HEK293 (cell line): ENCODE measurements around the gene ATRNL1.

Experiments
- CTCF ChIA-PET: fragments of 350-600 bp; formaldehyde crosslinking; extraction: SDS; loops from one replicate; lab custom pipeline; 2021; ENCODE audit warnings: antibody characterized with exemption; lab: Yijun Ruan, JAX
- POLR2A ChIA-PET: fragments of 300-600 bp; formaldehyde crosslinking; extraction: SDS; loops from one replicate; lab custom pipeline; 2020; ENCODE audit warnings: antibody characterized with exemption, inconsistent platforms; lab: Yijun Ruan, JAX
- H3K27ac ChIP-seq: fragments of 200-500 bp; sonication (Bioruptor generic); 2 replicates; pipeline ENCODE4 v1.5.1; 2014; ENCODE audit warnings: low read depth, low read length, control low read depth, inconsistent platforms; ENCODE audit errors: extremely low read depth
- H3K36me3 ChIP-seq, 2 experiments: fragments of 200-500 bp in 1 of 2; sonication (Bioruptor generic) in 1 of 2; 1 replicate in 1 of 2; 2 replicates in 1 of 2; pipeline ENCODE4 v1.5.1; 2014 to 2017; ENCODE audit warnings: inconsistent platforms in 2 of 2, low read length in 2 of 2; ENCODE audit not compliant: control insufficient read depth in 2 of 2, insufficient read depth in 1 of 2
- H3K4me1 ChIP-seq: fragments of 200-500 bp; sonication (Bioruptor generic); 2 replicates; pipeline ENCODE4 v1.5.1; 2014; ENCODE audit warnings: mild to moderate bottlenecking, low read length, inconsistent platforms; ENCODE audit not compliant: control insufficient read depth, insufficient read depth
- H3K4me3 ChIP-seq: 2 replicates; pipeline ENCODE4 v1.5.1; 2011; ENCODE audit warnings: low read depth, mild to moderate bottlenecking, control low read depth, low read length, moderate library complexity
- H3K9me3 ChIP-seq: fragments of 200-500 bp; sonication (Bioruptor generic); 2 replicates; pipeline ENCODE4 v1.5.1; 2014; ENCODE audit warnings: low read depth, low read length, inconsistent platforms; ENCODE audit not compliant: control insufficient read depth, insufficient read depth
- GLI4 ChIP-seq: fragments of 450-650 bp; formaldehyde crosslinking; IDR thresholded peaks from 2 replicates; pipeline ENCODE4 v1.5.1; 2016; ENCODE audit warnings: missing biosample characterization, missing genetic modification characterization
- ZBTB7A ChIP-seq: fragments of 450-650 bp; formaldehyde crosslinking; IDR thresholded peaks from 2 replicates; pipeline ENCODE4 v1.5.1; 2016; ENCODE audit warnings: low read depth, missing biosample characterization, missing genetic modification characterization
- ZBTB8A ChIP-seq: fragments of 450-650 bp; formaldehyde crosslinking; IDR thresholded peaks from 2 replicates; pipeline ENCODE4 v1.5.1; 2016; ENCODE audit warnings: missing biosample characterization, missing genetic modification characterization
- ZNF223 ChIP-seq: fragments of 450-650 bp; formaldehyde crosslinking; IDR thresholded peaks from 2 replicates; pipeline ENCODE4 v1.5.1; 2016; ENCODE audit warnings: missing biosample characterization, missing genetic modification characterization
- ZNF24 ChIP-seq: fragments of 450-650 bp; formaldehyde crosslinking; IDR thresholded peaks from 2 replicates; pipeline ENCODE4 v1.5.1; 2016; ENCODE audit warnings: missing biosample characterization, missing genetic modification characterization
- ZNF292 ChIP-seq: fragments of 450-650 bp; formaldehyde crosslinking; IDR thresholded peaks from 2 replicates; pipeline ENCODE4 v1.5.1; 2016; ENCODE audit warnings: low read depth, missing biosample characterization, missing genetic modification characterization, borderline replicate concordance
- ZNF391 ChIP-seq: fragments of 450-650 bp; formaldehyde crosslinking; IDR thresholded peaks from 2 replicates; pipeline ENCODE4 v1.5.1; 2016; ENCODE audit warnings: low read depth, missing biosample characterization, missing genetic modification characterization, borderline replicate concordance
- ZNF514 ChIP-seq: fragments of 450-650 bp; formaldehyde crosslinking; IDR thresholded peaks from 2 replicates; pipeline ENCODE4 v1.5.1; 2016; ENCODE audit warnings: missing biosample characterization, missing genetic modification characterization
- ZNF677 ChIP-seq: fragments of 450-650 bp; IDR thresholded peaks from 2 replicates; pipeline ENCODE4 v1.5.0; 2018; ENCODE audit warnings: missing biosample characterization, mild to moderate bottlenecking, missing genetic modification characterization, moderate library complexity
- ZNF747 ChIP-seq: fragments of 450-650 bp; formaldehyde crosslinking; IDR thresholded peaks from 2 replicates; pipeline ENCODE4 v1.5.1; 2016; ENCODE audit warnings: missing biosample characterization, missing genetic modification characterization
- ZNF830 ChIP-seq: fragments of 450-650 bp; IDR thresholded peaks from 2 replicates; pipeline ENCODE4 v1.5.0; 2018; ENCODE audit warnings: missing biosample characterization, missing genetic modification characterization, low read depth, mild to moderate bottlenecking, moderate library complexity
- TF ChIP-seq, protein P1 (sequence below): fragments of 450-650 bp; formaldehyde crosslinking; IDR thresholded peaks from 2 replicates; pipeline ENCODE4 v1.5.1; 2016; ENCODE audit warnings: missing biosample characterization, missing genetic modification characterization
- TF ChIP-seq, protein P2 (sequence below): fragments of 450-650 bp; formaldehyde crosslinking; IDR thresholded peaks from 2 replicates; pipeline ENCODE4 v1.5.1; 2017; ENCODE audit warnings: missing biosample characterization, missing genetic modification characterization
- TF ChIP-seq, protein P3 (sequence below): fragments of 450-650 bp; formaldehyde crosslinking; IDR thresholded peaks from 2 replicates; pipeline ENCODE4 v1.5.1; 2016; ENCODE audit warnings: missing biosample characterization, missing genetic modification characterization, low read depth

The ATRNL1 gene

DNA sequence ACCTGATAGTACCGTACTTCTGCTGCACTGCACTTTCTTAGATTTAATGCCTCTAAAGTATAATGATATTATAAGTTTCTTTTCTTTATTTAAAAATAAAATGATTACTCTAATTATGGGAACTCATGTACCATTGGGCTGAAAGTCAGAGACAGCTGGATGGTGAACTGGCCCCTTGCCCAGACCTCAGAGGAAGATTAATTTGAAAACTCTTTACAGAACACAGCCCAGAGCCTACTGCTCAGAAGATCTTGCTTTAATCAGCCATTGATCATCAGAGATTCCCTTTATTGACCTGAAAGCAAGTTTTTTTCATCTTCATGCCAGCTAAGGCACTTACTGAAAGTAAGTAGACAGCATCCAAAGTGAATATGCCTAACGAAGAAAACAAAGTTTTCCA is 838.1 kb downstream of the ATRNL1 start (continued):
- TF ChIP-seq ZNF292 (tag by site-specific recombination) = no peak
- TF ChIP-seq ZBTB8A = no peak
- TF ChIP-seq ZNF830 (tag by site-specific recombination) = no peak
- TF ChIP-seq ZBTB7A (tag by site-specific recombination) = no peak
- TF ChIP-seq ZNF391 (tag by site-specific recombination) = no peak
- TF ChIP-seq ZNF223 (tag by site-specific recombination) = no peak
- no peak for TF ChIP-seq ZNF514 (tag by site-specific recombination)
- TF ChIP-seq, protein P1, sequence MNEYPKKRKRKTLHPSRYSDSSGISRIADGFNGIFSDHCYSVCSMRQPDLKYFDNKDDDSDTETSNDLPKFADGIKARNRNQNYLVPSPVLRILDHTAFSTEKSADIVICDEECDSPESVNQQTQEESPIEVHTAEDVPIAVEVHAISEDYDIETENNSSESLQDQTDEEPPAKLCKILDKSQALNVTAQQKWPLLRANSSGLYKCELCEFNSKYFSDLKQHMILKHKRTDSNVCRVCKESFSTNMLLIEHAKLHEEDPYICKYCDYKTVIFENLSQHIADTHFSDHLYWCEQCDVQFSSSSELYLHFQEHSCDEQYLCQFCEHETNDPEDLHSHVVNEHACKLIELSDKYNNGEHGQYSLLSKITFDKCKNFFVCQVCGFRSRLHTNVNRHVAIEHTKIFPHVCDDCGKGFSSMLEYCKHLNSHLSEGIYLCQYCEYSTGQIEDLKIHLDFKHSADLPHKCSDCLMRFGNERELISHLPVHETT (tag by site-specific recombination) = no peak
- TF ChIP-seq, protein P2, sequence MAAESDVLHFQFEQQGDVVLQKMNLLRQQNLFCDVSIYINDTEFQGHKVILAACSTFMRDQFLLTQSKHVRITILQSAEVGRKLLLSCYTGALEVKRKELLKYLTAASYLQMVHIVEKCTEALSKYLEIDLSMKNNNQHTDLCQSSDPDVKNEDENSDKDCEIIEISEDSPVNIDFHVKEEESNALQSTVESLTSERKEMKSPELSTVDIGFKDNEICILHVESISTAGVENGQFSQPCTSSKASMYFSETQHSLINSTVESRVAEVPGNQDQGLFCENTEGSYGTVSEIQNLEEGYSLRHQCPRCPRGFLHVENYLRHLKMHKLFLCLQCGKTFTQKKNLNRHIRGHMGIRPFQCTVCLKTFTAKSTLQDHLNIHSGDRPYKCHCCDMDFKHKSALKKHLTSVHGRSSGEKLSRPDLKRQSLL (tag by site-specific recombination) = no peak

DNA sequence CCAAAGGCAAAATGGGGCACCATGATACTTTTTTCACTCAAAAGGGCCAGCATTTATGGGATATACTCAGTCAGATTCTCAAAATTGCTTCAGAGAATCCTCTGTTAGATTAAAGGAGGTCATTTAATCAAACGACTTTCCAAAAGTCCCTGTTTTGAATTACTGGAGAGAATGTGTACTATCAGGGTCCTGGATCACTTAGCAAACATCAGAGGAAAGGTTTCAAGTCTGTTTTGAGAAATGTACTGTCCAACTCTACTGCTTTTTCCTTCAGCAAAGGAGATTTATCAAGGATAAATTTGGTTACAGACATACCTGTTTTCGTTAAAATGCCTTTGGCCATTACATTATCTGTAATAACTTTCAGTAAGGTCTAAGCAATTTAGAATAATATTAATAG is 838.9 kb downstream of the ATRNL1 start:
- CTCF ChIA-PET = interaction anchor here (0.7 kb wide), 1 partner anchor 29 kb away, joined by 4 read pairs; no protein-coding TSS in a partner anchor
- TF ChIP-seq ZNF677 = no peak
- TF ChIP-seq GLI4 = no peak

DNA sequence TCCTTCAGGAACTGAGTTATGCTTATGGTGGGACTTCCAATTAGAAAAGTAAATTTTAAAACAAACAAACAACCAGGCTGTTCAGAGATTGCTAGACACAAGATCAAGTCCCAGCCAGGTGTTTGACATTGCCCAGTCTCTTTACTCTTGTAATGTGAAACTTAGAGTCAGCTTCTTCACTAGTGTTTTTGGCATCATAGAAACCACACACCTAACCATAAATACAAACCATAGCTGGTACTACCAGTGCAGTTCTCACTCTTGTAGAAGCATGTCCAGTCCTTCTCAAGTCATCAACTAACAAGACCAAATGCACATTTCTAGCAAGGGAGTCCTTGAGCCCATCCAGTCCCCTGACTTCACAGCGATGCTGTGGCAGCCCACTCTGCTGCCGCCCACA is 839.9 kb downstream of the ATRNL1 start:
- no peak for TF ChIP-seq ZBTB7A (tag by site-specific recombination)
- TF ChIP-seq ZNF24 (tag by site-specific recombination) = no peak
- no peak for TF ChIP-seq ZNF747 (tag by site-specific recombination)
- TF ChIP-seq, protein P2 (tag by site-specific recombination) = no peak
- TF ChIP-seq, protein P3, sequence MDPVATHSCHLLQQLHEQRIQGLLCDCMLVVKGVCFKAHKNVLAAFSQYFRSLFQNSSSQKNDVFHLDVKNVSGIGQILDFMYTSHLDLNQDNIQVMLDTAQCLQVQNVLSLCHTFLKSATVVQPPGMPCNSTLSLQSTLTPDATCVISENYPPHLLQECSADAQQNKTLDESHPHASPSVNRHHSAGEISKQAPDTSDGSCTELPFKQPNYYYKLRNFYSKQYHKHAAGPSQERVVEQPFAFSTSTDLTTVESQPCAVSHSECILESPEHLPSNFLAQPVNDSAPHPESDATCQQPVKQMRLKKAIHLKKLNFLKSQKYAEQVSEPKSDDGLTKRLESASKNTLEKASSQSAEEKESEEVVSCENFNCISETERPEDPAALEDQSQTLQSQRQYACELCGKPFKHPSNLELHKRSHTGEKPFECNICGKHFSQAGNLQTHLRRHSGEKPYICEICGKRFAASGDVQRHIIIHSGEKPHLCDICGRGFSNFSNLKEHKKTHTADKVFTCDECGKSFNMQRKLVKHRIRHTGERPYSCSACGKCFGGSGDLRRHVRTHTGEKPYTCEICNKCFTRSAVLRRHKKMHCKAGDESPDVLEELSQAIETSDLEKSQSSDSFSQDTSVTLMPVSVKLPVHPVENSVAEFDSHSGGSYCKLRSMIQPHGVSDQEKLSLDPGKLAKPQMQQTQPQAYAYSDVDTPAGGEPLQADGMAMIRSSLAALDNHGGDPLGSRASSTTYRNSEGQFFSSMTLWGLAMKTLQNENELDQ (tag by site-specific recombination) = no peak
- POLR2A ChIA-PET = no interaction called here
- no peaks in the 10 kb centered on the region for H3K9me3 ChIP-seq
- H3K36me3 ChIP-seq = no peaks in the 10 kb centered on the region
- no peak overlapping the region for H3K4me3 ChIP-seq
- CTCF ChIA-PET = interaction anchor here (0.7 kb wide), 2 partner anchors 28 to 43 kb away, joined by 4 read pairs; no protein-coding TSS in a partner anchor
- no peaks in the 10 kb centered on the region for H3K4me1 ChIP-seq
- no peak overlapping the region for H3K27ac ChIP-seq

More for the DNA sequence above, 838.9 kb downstream of the ATRNL1 start:
- H3K9me3 ChIP-seq = no peaks in the 10 kb centered on the region
- POLR2A ChIA-PET = no interaction called here
- H3K36me3 ChIP-seq = no peaks in the 10 kb centered on the region
- no peaks in the 10 kb centered on the region for H3K4me1 ChIP-seq
- H3K27ac ChIP-seq = no peak overlapping the region
- H3K4me3 ChIP-seq = no peak overlapping the region
